Measurements from ENCODE around the gene ACKR2.

Gene ACKR2

DNA sequence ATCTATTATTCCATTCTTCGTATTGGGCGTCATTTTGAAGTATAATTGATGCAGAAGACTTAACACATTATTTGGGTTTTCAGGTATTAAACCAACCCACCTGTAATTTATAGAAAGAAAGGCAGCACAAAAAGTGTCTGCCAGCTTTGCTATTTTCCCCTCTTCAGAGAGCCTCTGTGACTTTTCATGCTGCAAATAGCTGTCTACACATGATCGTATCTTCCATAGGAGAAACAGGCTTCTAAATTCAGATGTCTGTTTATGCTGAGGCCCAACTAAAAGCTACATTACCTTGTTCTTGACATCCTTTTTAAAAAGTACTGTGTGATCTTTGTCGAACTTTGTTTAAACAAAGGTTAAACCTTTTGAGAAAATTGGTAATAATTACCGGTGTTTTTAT is 5.0 kb downstream of the ACKR2 start:
- H4K20me1 ChIP-seq (ENCODE audit: control insufficient read depth, insufficient read depth, low read depth, low read length) = no peaks in the 10 kb centered on the region
- no peak overlapping the region for H3K27ac ChIP-seq (ENCODE audit: low read depth, low read length)
- peaks cover 16% of the 10 kb centered on the region for H3K27me3 ChIP-seq (ENCODE audit: control insufficient read depth, low read length)
- no peaks in the 10 kb centered on the region for H3K9me2 ChIP-seq (replicated peaks; ENCODE audit: control insufficient read depth, low read length)
- H3K4me3 ChIP-seq (ENCODE audit: low read length) = no peak overlapping the region
- no peak overlapping the region for H3K4me2 ChIP-seq (ENCODE audit: low read length)
- H3F3A ChIP-seq (ENCODE audit: control insufficient read depth, insufficient read depth) = no peaks in the 10 kb centered on the region
- H3K36me3 ChIP-seq (ENCODE audit: control insufficient read depth, low read length) = no peaks in the 10 kb centered on the region
- H3K79me2 ChIP-seq (ENCODE audit: control insufficient read depth, low read length) = no peaks in the 10 kb centered on the region
- TF ChIP-seq EZH2phosphoT487 (IDR thresholded peaks at IDR 0.05; ENCODE audit: borderline replicate concordance, low read length) (no peak), CTCF (IDR thresholded peaks at IDR 0.05; ENCODE audit: low read depth, low read length, poor library complexity, severe bottlenecking) (no peak)
- no peaks in the 10 kb centered on the region for H3K4me1 ChIP-seq (ENCODE audit: control insufficient read depth, low read length)
- H3K9me3 ChIP-seq (ENCODE audit: control insufficient read depth, insufficient read depth, low read length) = no peaks in the 10 kb centered on the region

DNA sequence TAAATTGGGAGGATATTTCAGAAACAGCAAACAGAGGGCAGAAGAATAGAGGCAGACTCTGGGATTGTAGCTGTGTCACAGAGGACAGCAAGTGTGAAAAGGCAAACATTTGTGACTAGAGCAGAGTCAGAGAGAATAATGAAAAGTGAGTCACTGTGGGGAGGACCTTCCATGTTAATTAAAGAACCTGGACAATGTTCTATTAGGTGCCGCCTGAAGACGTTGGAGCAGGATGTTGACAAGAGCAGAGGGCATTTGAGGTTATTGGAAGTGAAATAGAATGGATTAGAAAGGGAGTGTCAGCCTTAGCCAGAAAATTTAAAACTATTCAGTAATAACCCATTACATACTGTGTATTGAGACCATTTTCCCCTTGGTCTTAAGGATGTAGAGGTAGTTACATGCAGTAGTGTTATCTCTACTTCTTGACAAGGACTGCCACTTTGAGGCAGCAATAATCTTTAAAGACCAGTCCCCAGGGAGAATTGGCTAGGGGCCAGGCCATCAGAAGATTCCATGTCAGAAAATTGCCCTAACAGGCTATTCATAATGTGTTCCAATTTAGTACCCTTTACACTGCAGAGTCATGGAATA is 5.8 kb downstream of the ACKR2 start:
- no peak for TF ChIP-seq EZH2phosphoT487 (IDR thresholded peaks at IDR 0.05; ENCODE audit: borderline replicate concordance, low read length)
- no peak for TF ChIP-seq CTCF (IDR thresholded peaks at IDR 0.05; ENCODE audit: low read depth, low read length, poor library complexity, severe bottlenecking)
- Histone ChIP-seq H3K79me2 (ENCODE audit: control insufficient read depth, low read length) (no peaks in the 10 kb centered on the region), H3K4me2 (ENCODE audit: low read length) (no peak overlapping the region), H3K27ac (ENCODE audit: low read depth, low read length) (no peak overlapping the region), H3K4me3 (ENCODE audit: low read length) (no peak overlapping the region), H3K9me2 (replicated peaks; ENCODE audit: control insufficient read depth, low read length) (no peaks in the 10 kb centered on the region), H3K36me3 (ENCODE audit: control insufficient read depth, low read length) (no peaks in the 10 kb centered on the region), H3K4me1 (ENCODE audit: control insufficient read depth, low read length) (no peaks in the 10 kb centered on the region), H4K20me1 (ENCODE audit: control insufficient read depth, insufficient read depth, low read depth, low read length) (no peaks in the 10 kb centered on the region), H3K9me3 (ENCODE audit: control insufficient read depth, insufficient read depth, low read length) (no peaks in the 10 kb centered on the region), H3F3A (ENCODE audit: control insufficient read depth, insufficient read depth) (no peaks in the 10 kb centered on the region), H3K27me3 (ENCODE audit: control insufficient read depth, low read length) (peaks cover 21% of the 10 kb centered on the region)

- Histone ChIP-seq H3K27ac (ENCODE audit: low read depth, low read length) (no peak overlapping the region), H3K4me1 (ENCODE audit: control insufficient read depth, low read length) (no peaks in the 10 kb centered on the region), H3K4me3 (ENCODE audit: low read length) (no peak overlapping the region), H3K27me3 (ENCODE audit: control insufficient read depth, low read length) (peaks cover 21% of the 10 kb centered on the region), H3K36me3 (ENCODE audit: control insufficient read depth, low read length) (no peaks in the 10 kb centered on the region), H3K79me2 (ENCODE audit: control insufficient read depth, low read length) (no peaks in the 10 kb centered on the region), H4K20me1 (ENCODE audit: control insufficient read depth, insufficient read depth, low read depth, low read length) (no peaks in the 10 kb centered on the region), H3F3A (ENCODE audit: control insufficient read depth, insufficient read depth) (no peaks in the 10 kb centered on the region), H3K9me2 (replicated peaks; ENCODE audit: control insufficient read depth, low read length) (no peaks in the 10 kb centered on the region), H3K9me3 (ENCODE audit: control insufficient read depth, insufficient read depth, low read length) (no peaks in the 10 kb centered on the region), H3K4me2 (ENCODE audit: low read length) (no peak overlapping the region)
- no peak for TF ChIP-seq EZH2phosphoT487 (IDR thresholded peaks at IDR 0.05; ENCODE audit: borderline replicate concordance, low read length)
- TF ChIP-seq CTCF (IDR thresholded peaks at IDR 0.05; ENCODE audit: low read depth, low read length, poor library complexity, severe bottlenecking) = no peak
Observed at GRCh38 chr3:42815826-42816225, 6.6 kb downstream of the ACKR2 start.

Data from DOHH2 (cell line).